GM19463 (cell line): ENCODE data around the gene WDR82.
"Not testable (repeated sequence)": the region's sequence is repeated elsewhere in the genome, so short reads cannot be mapped to it uniquely, and the experiment has no call there.

Source experiments
- ATAC-seq: cut with Tn5 transposase; IDR thresholded peaks from one replicate; pipeline ENCODE4 v1.9.1; 2021; ENCODE audit warnings: mild to moderate bottlenecking, moderate library complexity; ENCODE audit not compliant: unreplicated experiment

Gene WDR82

DNA sequence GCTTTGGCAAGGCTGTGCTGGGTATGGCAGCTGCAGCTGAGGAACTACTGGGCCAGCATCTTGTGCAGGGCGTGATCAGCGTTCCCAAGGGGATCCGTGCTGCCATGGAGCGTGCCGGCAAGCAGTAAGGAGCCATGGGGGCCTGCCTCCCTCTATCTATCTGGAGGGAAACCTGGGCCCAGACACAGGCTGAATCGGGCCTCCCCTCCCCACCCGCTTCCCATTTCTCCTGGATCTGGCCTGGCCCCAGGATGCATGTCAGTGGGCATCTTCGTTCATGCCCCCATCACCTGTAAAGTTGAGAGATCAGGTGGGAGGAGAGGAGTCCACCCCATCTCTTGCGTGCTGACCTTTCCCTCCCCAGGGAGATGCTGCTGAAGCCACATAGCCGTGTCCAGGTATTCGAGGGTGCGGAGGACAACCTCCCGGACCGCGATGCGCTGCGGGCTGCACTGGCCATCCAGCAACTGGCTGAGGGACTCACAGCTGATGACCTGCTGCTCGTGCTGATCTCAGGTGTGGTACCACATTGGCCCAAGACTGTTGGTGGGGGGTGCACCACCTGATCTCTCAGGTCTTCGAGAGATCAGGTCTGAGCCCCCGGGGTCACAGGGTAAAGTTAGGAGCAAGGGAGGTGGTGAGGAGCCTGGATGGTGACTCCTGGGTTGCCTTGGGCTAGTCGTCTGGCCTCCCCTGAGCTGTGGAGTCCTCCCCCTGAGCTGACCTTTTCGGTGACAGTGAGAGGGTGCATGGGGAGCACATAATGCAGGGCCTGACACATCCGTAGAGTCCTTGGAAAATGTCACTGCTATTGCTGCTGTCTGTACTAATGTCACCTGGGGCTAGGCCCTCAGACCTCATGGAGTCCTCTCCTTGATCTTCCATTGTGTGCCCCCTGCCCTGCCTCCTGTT, 12.4 kb upstream of the WDR82 start:
- no peak for ATAC-seq

DNA sequence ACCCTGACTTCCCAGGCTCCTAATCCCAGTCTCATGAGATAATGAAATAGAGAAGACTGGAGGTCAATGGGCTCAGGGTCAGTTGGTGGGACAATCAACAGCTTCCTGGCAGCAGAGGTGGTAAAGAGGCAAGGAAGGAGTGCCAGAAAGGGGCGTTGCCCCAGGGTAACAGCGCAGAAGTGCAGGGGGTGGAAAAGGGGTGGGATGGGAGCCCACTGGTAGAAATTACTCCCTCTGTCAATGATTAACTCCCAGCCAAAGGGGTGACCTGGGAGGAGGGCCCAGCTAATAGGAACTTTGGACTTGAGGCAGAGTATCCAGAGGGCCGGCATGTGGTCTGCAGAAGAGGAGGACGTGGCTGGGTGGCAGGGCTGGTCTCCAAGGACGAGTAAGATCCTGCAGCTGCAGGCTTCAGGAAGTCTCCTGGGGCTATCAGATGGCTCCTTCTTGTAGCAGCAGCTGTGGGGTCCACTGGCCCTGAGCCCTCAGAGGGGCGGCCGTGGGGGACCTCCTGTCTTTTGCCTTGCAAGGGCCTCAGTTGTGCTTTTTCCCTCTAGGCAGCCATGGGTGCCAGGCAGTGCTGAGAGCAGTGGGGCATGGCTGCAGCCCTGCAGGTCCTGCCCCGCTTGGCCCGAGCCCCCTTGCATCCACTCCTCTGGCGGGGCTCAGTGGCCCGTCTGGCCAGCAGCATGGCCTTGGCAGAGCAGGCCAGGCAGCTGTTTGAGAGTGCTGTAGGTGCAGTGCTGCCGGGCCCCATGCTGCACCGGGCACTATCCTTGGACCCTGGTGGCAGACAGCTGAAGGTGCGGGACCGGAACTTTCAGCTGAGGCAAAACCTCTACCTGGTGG, 11.5 kb upstream of the WDR82 start:
- ATAC-seq, result no peak

DNA sequence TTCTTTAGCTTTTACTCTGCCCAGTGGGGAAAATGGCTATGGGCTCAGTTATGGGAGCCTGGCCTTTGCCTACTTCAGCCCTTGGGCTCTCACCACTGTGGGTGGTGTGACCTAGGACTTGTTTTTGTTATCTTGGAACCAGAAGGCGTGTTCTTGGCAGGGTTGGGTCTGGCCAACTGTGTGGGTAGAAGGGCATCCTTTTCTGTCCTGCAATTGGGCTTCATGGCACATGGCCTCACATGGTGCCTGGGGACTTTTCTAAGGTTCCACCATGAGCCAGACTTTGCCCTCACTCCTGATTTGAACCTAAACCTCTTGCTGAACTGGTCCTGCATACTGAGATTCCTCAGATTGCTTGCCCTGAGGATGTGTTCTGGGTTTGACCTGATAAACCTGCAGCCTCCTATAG, 10.9 kb upstream of the WDR82 start:
- no peak for ATAC-seq

DNA sequence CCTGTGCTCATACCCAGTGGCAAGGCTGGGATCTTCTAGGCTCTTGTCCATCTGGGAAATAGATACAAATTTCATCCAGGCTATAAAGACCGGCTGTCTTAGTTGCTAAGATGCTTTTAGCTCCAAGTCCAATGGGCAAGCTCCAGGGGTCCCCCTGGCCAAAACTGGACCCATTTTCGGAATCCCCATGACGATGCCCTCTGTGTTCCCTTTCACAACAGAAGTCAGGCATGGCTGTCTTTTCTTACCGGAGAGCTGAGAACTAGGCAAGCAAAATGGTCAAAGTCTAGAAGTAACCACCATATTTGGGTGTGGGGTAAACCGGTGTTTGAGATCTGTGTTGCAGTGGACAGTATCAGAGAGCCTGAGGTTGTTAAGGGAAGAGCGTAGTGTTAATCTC, 10.2 kb upstream of the WDR82 start:
- no peak for ATAC-seq

DNA sequence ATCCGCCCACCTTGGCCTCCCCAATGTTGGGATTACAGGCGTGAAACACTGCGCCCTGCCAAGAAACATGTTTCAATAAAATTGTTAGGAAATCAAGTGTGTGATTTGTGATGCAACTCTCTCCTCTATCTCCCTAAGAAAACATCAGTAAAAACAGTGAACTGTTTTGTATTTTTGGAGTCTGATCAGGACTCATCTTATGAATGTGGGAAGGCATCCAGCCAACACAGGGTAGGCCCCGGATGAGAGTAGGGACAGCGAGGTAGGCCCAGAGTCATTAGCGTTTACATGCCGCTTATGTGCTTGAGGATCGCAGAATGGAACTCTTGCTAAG, 8.3 kb upstream of the WDR82 start:
- no peak for ATAC-seq

DNA sequence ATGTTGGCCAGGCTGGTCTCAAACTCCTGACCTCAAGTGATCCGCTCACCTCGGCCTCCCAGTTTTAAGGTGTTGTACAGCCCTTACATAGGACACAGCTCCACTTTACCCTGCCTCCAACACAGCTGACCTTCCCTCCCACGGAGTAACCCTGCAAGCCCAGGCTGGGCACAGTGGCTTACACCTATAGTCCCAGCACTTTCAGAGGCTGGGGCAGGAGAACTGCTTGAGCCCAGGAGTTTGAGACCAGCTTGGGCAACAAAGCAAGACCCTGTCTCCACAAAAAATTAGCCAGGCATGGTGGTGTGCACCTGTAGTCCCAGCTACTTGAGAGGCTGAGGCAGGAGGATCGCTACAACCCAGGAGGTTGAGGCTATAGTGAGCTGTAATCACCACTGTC, 5.6 kb upstream of the WDR82 start:
- not testable (repeated sequence) for ATAC-seq

DNA sequence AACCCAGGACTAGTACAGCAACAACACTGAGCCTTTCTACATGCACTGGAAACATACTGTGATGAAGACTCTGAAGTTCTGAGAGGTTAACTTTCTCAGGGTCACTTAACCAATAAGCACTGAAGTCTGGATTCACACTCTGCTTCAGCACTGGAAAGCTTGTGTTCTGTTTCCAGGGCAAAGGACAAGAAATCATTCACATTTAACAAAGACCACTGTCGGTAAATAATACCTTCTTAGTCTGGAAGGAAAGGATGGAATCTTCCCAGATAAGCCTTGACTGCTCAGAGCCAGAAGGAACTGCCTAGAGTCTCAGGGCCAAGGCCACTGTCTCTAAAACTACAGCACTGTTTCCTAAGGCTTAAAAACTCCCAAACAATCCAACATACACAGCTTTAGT, 4.9 kb upstream of the WDR82 start:
- no peak for ATAC-seq

DNA sequence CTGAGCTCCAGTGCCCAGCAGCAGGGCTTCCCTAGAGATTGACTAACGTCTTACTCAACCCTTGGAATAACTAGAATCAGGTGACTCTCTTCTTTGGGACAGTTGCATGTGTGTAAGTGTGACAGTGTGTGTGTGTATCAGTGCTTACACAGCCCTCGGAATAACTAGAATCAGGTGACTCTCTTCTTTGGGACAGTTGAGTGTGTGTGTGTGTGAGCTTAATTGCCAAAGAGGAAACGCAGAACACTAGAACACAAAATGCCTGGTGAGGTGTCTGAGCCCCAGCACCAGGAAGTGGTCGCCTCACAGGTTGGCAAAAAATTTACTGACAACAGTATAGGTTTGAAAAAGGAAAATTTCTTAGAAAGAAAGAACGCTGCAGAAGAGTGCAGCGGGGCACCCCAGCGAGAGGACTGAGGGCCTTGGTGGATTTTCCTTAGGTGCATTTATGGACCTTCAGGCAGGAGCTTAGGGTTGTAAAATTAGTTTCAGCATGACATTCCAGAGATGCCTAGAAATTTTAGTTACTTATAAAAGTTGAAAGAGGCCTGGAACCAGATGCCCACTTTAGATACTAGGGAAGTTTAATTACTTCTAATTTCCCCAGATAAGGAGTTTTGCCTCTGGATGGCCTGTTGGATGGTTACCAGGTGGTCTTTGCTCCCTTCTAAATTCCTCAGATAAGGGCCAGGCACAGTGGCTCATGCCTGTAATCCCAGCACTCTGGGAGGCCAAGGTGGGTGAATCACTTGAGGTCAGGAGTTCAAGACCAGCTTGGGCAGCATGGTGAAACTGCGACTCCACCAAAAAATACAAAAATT, 3.7 kb upstream of the WDR82 start:
- ATAC-seq, result no peak

DNA sequence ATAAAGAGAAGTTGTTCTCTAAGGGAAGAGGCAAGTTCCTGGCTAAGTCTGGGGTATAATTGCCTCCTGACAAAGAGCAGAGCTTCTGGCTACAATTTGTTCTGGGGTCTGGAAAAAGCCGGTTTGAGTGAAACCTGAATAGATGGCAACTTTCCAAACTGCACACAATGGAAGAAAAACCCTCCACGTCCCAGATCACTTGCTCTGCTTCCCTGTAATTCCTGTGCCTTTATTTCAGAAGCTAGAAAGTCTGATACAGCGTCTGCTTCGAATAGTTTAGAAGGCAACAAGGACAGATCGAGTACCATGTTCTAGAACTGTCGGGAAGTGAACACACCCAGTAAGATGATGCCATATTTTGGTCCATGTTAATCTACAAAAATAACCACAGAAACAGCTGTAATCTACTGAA, 1.6 kb upstream of the WDR82 start:
- no peak for ATAC-seq

DNA sequence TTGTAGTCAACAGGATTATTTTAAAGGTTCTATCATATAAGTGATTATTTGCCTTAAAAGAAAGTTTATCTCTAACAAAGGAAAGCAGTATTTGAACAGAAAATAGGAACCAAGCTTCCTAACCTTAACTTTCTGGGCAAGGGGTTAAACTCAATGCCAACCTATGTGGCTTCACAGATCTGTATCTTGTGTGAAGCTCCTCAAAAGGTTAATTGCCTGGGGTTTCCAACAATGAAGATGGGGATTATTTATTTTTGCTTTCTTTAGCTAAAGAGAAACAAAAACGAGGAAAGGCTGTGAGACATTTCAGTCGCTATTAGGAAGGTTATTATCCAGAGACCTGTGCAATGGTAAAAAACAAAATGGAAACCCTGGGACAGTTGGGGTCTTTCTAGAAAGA, 1.1 kb upstream of the WDR82 start:
- no peak for ATAC-seq

DNA sequence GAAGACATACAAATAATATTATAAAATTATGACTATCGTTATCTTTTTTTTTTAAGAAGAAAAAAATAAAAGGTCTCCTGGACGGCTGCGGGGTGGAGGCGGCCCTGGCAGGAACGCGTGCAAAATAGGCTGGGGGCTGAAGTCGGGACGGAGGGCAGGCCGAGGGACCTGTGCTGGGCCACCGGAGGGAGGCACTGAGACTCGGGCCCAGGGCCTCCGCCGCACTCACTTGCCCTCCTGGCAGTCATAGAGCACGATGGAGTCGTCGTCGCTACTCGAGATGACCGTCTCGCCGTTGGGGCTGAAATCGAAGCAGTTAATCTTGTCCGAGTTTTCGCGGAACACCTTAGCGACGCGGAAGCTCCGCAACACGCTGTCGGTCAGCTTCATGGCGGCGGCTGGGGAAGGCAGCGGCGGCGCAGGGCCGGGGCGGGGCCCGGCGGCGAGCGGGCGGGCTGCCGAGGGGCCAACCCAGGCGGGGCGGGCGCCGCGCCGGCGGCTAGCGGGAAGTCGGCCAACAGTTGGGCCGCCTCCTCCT, 408 bp downstream of the WDR82 start:
- ATAC-seq, result peak; percentile 52

DNA sequence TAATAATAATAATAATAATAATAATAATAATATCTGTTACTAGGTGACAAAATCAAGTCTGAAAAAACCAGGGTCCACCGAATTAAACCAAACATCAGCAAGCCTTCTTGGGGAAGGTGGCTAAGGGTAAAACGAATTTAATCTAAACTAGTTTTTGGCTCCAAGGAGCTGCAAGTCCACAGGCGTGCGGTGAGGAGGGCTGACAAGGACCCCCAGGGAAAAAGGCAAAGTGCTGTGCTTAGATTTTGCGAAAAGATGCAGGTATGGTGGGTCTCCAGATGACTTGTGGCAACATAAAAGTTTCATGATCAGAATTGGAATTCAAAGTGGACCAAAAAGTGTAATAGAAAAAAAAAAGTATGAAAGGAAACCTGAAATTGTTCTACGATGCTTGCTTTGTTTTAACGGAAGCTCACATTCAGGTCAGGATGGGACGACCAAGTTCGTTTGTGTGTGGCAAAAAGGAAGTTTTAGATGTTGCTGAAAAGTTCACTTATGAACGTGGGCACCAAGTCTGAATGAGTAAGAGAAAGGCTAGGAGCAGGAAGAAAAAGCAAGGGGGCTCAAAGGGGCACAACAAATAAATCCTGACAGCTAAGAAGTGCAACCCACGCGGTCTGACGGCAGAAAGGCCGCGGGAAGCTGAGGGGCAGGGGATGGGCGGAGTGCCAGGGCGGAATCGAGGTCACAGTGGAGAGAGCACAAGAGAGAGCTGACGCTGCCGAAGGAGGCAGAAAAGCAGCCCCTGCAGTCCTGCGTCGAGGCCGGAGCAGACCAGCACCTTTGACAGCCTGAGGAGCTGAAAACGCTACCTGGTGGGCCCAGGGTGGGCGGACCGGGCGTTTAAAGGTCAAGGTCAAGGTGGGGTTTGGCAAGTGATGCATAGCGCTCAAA, 1.1 kb downstream of the WDR82 start:
- no peak for ATAC-seq

DNA sequence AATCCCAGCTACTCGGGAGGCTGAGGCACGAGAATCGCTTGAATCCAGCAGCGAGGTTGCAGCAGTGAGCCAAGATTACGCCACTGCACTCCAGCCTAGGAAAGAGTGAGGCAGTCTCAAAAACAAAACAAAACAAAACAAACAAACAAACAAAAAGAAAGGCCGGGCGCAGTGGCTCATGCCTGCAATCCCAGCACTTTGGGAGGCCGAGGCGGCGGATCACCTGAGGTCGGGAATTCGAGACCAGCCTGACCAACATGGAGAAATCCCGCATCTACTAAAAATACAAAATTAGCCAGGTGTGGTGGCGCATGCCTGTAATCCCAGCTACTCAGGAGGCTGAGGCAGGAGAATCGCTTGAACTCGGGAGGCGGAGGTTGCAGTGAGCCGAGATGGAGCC, 3.7 kb downstream of the WDR82 start:
- not testable (repeated sequence) for ATAC-seq

DNA sequence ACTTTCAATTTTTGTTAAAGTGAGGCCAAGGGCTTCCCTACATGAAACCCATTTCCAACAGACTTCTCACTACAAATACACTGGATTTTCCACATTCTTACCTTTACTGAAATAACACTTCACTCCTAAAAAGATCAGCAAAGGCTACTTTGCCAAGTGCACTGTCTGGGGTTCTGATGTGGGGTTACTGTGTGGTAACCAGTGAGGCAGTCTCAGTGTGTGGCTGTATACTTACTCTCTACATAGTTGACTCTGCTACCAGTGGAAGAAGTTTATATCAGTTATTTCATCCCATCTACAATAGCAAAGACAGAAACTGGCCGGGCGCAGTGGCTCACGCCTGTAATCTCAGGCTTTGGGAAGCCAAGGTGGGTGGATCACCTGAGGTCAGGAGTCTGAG, 5.6 kb downstream of the WDR82 start:
- no peak for ATAC-seq

DNA sequence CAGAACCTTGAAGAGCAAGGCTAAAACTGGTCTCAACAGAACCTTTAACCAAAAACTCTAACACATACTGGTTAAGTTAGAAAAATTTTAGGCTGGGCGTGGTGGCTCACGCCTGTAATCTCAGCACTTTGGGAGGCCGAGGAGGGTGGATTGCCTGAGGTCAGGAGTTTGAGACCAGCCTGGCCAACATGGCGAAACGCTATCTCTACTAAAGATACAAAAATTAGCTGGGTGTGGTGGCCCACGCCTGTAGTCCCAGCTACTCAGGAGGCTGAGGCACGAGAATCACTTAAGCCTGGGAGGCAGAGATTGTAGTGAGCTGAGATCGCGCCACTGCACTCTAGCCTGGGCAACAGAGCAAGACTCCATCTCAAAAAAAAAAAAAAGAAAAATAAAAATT, 6.3 kb downstream of the WDR82 start:
- ATAC-seq, result not testable (repeated sequence)

DNA sequence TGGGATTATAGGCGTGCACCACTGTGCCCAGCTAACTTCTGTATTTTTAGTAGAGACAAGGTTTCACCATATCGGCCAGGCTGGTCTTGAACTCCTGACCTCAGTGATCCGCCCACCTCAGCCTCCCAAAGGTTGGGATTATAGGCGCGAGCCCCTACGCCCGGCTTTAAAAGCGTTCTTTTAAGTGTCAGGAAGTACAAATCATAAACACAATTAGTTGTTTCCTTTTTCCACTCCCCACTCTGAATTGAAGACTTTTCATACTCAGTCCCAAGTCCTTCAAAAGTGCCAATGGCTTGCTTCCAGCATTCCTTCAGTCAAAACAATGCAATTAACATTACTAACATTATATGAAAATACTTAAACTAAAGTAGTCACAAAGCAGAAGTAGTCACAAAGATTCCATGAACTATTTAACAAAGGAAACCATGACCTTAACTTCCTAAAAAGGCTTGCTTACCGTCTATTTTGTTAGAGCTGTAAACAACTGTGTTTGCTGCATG, 8.1 kb downstream of the WDR82 start:
- no peak for ATAC-seq

DNA sequence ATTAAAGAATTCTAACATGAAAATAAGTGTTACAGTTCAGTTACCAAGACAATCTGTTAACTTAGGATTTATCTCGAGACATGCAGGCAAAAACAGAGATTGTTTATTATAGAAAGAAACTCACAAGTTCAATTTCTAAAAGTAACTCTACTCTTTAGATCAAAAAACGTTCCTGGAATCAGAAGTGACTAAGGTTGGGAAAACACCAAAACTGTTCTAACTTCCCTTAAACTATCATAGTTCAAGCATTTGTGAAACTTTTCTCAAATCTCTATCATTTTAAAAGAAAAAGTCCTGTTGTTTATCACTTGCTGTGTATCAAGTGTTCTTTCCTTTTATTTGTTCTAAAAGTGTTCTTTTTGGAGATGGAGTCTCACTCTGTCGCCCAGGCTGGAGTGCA, 8.7 kb downstream of the WDR82 start:
- ATAC-seq, result no peak

DNA sequence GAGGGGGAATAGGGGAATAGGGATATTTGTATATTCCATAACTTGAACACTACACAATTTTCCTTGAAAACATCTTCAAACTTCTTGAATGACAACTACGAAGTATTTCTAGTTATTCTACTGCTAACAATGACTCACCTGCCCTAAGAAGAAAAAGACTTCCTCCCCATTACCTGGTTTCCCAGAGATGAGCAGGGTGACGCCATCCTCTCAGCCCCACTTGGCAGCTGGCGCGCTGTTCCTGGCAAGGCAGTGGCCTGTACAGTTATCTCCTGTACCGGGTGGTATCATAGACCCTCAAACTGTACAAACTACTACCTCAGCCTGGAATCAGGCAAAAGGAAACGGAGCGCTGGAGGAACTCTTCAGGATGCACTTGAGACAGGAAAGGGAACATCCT, 10.4 kb downstream of the WDR82 start:
- ATAC-seq, result no peak

DNA sequence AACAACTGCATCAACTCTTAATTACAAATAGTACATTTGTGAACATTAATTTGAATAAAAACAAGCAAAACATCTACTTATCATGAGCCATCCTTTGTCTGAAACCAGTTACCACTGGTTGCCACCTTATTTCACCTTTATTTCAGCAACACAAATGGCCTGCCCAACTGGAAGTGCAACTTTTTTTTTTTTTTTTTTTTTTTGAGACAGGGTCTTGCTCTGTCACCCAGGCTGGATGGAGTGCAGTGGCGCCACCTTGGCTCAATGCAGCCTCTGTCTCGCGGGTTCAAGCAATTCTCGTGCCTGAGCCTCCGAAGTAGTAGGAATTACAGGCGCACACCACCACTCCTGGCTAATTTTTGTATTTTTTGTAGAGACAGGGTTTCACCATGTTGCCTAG, 13.1 kb downstream of the WDR82 start:
- no peak for ATAC-seq

DNA sequence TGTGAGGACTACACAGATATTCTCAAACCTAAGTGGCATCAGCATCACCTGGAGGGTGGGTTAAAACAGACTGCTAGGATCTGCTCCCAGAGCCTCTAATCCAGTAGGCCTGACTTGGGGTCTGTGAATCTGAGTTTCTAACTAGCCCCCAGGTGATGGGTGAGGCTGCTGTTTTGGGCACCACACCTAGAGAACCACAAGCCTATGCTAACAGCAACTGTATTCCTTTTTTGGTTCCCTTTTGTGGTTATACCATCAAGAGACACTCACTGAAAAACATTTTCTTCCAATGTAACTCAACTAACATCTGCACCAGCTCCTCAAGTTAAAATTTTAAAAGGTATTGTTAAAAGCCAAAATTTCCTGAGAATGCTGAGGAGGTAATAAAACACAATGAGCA, 16.0 kb downstream of the WDR82 start:
- ATAC-seq, result no peak
